Epidermal melanocyte (primary cell): ENCODE data around the gene ANAPC15.

ENCODE experiments used
- DNase-seq: peaks from one replicate; pipeline ENCODE4 v3.0.0; 2011; ENCODE audit warnings: low spot score; ENCODE audit not compliant: insufficient read length

ANAPC15 gene

DNA sequence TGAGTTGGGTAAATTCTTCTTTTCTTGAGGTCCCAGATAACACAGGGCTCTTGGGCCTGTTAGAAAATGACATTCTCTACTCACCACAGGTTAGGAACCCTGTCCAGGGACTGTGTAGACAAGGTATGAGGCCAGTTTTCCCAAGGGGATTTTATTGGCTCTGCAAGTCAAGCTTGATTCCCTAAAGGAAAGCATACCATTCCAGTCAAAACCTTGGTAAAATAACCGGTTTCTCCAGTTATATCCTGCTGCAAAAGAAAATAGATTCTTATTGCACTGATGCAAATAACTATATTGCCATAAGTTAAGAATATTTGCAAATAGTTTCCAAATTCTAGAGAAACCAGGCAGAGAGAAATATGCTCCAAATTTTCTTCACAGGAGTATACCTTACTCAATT is 13.5 kb upstream of the ANAPC15 start:
- no peak for DNase-seq

- DNase-seq, result no peak
Measured at GRCh38 chr11:72124046-72124445, 11.6 kb upstream of the ANAPC15 start.

DNA sequence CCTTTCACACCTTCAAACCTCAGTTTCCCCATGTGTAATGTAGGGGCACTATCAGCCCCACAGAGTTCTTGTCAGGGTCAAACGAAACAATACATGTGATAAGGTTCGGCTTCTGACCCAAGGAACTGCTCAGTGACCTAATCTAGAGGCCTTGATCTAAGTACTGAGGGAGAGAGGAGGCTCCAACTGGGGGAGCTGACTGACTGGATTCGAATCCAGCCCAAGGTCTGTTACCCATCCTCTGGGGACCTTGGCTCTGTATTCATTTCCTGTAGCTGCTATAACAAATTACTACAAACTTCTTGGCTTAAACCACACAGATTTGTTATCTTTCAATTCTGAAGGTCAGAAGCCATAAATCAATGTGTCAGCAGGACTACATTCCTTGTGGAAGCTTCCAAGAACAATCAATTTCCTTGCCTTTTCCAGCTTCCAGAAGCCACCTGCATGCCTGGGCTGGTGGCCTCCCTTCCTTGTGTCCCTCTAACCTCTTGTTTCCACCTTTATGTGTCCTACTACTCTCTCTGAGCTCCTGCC is 10.7 kb upstream of the ANAPC15 start:
- DNase-seq, result no peak

DNA sequence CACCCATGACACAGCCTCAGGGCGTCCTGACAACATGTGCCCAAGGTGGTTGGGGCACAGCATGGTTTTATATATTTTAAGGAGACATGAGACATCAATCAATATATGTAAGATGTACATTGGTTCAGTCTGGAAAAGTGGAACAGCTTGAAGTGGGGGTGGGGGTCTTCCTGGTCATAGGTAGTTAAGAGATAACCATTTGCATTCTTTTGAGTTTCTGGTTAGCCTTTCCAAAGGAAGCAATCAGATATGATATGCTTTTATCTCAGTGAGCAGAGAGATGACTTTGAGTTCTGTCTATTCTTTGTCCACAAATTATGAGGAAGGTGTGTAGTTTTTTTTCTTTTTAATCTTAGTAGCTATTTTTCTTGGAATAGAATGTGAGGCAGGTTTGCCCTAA is 10.1 kb upstream of the ANAPC15 start:
- DNase-seq, result no peak

GRCh38 chr11:72120930-72121329 is 8.4 kb upstream of the ANAPC15 start:
- no peak for DNase-seq

DNA sequence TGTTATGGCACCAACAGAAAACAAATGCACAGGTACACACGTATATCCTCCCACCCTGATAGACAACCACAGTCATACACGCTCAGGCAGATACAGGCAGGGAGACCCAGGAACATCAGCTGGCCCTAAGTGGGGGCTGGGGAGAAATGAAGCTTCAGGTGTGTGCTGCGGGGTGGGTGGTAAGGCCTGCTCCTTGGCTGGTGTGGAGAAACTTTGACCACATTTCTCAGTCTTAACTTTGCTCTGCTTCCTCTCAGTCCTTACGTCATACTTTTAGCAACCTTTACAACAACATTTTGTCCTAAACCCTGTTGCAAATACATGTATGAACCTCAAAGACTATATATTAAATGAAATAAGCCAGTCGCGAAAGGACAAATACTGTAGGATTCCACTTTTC is 6.7 kb upstream of the ANAPC15 start:
- no peak for DNase-seq

GRCh38 chr11:72116019-72116755 is 3.7 kb upstream of the ANAPC15 start:
- no peak for DNase-seq

GRCh38 chr11:72114570-72114969 is 2.1 kb upstream of the ANAPC15 start:
- DNase-seq, result no peak

DNA sequence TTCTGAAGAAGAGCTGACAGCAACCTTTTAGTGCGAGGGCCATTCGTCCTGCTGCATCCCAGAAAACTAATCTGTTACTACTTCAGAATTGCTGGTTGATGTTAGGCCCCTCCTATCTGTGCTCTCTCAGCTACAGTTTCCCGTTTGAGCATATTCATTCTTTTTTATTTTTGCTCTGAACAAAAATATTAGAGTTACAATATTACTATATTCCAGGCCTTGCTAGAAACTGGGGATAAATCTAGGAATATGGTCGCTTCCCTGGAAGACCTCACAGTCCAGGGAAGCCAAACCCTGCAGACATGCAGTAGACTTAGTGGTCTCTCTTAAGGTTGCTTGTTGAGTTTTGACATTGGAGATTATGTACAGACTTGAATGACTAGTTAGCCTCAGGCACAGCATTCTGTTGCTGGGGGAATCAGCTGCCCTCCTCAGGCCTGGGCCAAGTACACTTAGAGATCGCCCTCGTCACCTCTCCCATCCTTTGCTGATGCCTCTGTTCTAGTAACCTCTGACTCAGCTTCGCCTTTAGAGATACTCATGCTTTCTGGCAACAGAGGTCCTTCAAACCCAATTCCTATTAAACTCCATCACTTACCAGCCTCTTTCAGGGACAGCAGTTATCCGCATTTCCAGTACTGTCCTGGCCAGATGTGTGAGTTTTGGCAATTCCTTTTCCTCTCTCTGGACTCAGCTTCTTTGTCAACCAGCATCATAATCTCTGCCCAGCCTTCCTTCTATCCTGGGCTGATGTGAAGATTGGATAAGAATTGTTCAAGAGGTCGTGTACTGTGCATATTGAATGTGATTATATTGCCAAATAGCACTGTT is 698 bp upstream of the ANAPC15 start:
- DNase-seq, result no peak

DNA sequence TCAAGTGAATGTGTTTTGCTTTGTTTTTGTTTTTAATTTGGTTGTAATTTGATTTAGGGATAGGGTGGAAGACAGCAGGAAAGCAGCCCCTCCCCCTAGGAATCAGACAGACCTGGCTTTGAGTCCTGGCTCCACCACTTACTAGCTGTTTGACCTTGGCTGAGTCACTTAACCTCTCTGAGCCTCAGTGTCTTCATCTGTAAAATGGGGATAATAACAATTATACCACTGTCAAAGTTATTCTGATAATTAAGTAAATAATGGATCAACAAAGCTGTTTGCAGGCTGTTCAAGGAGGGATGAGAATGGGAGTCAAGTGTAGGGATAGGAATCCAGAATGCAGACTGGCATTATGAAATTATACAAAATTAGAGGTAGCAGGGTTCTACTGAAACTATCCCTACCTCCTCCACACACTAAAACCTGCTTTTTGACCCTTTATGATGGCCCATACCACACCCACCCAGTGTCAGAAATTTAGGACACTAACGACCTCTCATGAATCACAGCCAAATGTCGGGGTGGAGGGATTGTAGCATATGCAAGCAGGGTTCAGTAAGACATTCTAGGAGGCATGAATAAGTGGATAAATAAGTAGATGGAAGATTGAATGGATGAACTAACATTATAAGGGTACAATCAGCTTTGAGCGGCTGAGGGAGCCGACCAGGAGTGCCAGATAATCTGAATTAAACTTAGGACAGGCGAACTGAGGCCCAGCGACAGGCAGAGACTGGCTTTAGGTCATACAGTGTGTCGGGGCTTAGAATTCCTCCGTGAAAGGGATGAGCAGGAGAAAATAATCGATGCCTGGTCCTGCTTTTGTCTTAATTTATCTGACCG is 974 bp downstream of the ANAPC15 start:
- DNase-seq, result no peak

- no peak for DNase-seq
Measured at GRCh38 chr11:72105888-72106287, 6.6 kb downstream of the ANAPC15 start, which contains the start of gene TOMT. Gene TOMT (plus strand): TSS chr11:72105924. CDS start chr11:72105952, 28 bp downstream.

- no peak for DNase-seq
Measured at GRCh38 chr11:72103754-72104167, 8.7 kb downstream of the ANAPC15 start.

- DNase-seq, result peak; percentile 87
Measured at GRCh38 chr11:72102946-72103753, 9.3 kb downstream of the ANAPC15 start, which contains the start of gene LAMTOR1. Gene LAMTOR1 (minus strand): TSS chr11:72103297. CDS start chr11:72103224, 73 bp downstream.

DNA sequence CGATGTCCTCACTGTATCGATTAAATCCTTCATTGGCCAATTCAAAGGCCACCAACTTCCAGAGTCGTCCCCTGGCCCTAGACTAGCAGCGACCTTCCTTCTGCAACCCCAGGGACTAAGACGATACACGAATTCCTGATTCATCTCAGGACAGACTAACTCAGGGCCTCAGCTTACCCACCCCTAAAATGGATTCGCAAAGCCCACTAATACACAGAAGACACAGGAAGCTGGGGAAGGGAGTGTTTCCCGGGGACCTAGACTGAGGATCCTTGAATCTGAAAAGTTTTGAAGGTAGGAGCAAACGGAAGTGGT is 9.9 kb downstream of the ANAPC15 start:
- DNase-seq, result no peak

GRCh38 chr11:72102162-72102561 is 10.3 kb downstream of the ANAPC15 start:
- no peak for DNase-seq

- DNase-seq, result no peak
Measured at GRCh38 chr11:72100462-72100861, 12.0 kb downstream of the ANAPC15 start.

GRCh38 chr11:72100009-72100408 is 12.5 kb downstream of the ANAPC15 start:
- no peak for DNase-seq

- no peak for DNase-seq
Measured at GRCh38 chr11:72098741-72099140, 13.8 kb downstream of the ANAPC15 start.

GRCh38 chr11:72091292-72091691 is 21.2 kb downstream of the ANAPC15 start:
- peak; percentile 74 for DNase-seq

- no peak for DNase-seq
Measured at GRCh38 chr11:72088076-72088808, 24.3 kb downstream of the ANAPC15 start.
